HL-60 (cell line): ENCODE results near the gene GTF3C1.

Source experiments
- DNase-seq, 2 experiments: peaks; one replicate each; pipeline ENCODE4 v3.0.0-alpha.2; 2010 to 2020; ENCODE audit warnings: low read depth in 1 of 2, low spot score in 1 of 2
- H3K27ac ChIP-seq: fragments of 250-450 bp; sonication (Bioruptor Pico); replicated peaks from 2 replicates; pipeline ENCODE4 v1.5.1; 2020; ENCODE audit warnings: mild to moderate bottlenecking, moderate library complexity
- H3K27me3 ChIP-seq: fragments of 250-450 bp; sonication (Bioruptor Pico); 2 replicates; pipeline ENCODE4 v1.5.1; 2021; ENCODE audit warnings: mild to moderate bottlenecking, moderate library complexity; ENCODE audit not compliant: insufficient read depth, poor library complexity, severe bottlenecking
- H3K4me3 ChIP-seq: replicated peaks from 2 replicates; pipeline ENCODE4 v1.5.1; 2011; ENCODE audit warnings: mild to moderate bottlenecking, control low read depth, low read length; ENCODE audit not compliant: insufficient read depth
- CTCF ChIP-seq: IDR thresholded peaks from one replicate; pipeline ENCODE4 v1.5.1; 2011; ENCODE audit warnings: low read length, control low read depth, inconsistent platforms; ENCODE audit not compliant: insufficient read depth
- GABPA ChIP-seq: IDR thresholded peaks from 2 replicates; pipeline ENCODE4 v1.6.1; 2012; ENCODE audit warnings: low read depth
- POLR2AphosphoS5 ChIP-seq: IDR thresholded peaks from 2 replicates; pipeline ENCODE4 v1.6.1; 2012; ENCODE audit warnings: low read depth
- SPI1 ChIP-seq: IDR thresholded peaks from 2 replicates; pipeline ENCODE4 v1.6.1; 2012; ENCODE audit warnings: low read depth, mild to moderate bottlenecking, borderline replicate concordance
- TF ChIP-seq, protein P1 (sequence below): IDR thresholded peaks from 2 replicates; pipeline ENCODE4 v1.6.1; 2012; ENCODE audit warnings: low read depth; ENCODE audit not compliant: insufficient replicate concordance

GTF3C1 gene

DNA sequence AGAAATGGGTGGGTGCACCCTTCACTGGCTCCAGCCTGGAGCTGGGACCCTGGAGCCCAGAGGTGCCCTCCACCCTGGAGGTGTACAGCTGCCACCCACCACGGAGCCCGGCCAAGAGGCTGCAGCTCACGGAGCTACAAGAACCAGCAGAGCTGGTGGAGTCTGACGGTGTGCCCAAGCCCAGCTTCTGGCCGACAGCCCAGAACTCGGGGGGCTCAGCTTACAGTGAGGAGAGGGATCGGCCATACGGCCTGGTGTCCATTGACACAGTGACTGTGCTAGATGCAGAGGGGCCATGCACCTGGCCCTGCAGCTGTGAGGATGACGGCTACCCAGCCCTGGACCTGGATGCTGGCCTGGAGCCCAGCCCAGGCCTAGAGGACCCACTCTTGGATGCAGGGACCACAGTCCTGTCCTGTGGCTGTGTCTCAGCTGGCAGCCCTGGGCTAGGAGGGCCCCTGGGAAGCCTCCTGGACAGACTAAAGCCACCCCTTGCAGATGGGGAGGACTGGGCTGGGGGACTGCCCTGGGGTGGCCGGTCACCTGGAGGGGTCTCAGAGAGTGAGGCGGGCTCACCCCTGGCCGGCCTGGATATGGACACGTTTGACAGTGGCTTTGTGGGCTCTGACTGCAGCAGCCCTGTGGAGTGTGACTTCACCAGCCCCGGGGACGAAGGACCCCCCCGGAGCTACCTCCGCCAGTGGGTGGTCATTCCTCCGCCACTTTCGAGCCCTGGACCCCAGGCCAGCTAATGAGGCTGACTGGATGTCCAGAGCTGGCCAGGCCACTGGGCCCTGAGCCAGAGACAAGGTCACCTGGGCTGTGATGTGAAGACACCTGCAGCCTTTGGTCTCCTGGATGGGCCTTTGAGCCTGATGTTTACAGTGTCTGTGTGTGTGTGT is 100.9 kb downstream of the GTF3C1 start:
- TF ChIP-seq CTCF (no peak), POLR2AphosphoS5 (no peak), SPI1 (no peak), GABPA (no peak)
- TF ChIP-seq, protein P1, sequence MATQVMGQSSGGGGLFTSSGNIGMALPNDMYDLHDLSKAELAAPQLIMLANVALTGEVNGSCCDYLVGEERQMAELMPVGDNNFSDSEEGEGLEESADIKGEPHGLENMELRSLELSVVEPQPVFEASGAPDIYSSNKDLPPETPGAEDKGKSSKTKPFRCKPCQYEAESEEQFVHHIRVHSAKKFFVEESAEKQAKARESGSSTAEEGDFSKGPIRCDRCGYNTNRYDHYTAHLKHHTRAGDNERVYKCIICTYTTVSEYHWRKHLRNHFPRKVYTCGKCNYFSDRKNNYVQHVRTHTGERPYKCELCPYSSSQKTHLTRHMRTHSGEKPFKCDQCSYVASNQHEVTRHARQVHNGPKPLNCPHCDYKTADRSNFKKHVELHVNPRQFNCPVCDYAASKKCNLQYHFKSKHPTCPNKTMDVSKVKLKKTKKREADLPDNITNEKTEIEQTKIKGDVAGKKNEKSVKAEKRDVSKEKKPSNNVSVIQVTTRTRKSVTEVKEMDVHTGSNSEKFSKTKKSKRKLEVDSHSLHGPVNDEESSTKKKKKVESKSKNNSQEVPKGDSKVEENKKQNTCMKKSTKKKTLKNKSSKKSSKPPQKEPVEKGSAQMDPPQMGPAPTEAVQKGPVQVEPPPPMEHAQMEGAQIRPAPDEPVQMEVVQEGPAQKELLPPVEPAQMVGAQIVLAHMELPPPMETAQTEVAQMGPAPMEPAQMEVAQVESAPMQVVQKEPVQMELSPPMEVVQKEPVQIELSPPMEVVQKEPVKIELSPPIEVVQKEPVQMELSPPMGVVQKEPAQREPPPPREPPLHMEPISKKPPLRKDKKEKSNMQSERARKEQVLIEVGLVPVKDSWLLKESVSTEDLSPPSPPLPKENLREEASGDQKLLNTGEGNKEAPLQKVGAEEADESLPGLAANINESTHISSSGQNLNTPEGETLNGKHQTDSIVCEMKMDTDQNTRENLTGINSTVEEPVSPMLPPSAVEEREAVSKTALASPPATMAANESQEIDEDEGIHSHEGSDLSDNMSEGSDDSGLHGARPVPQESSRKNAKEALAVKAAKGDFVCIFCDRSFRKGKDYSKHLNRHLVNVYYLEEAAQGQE, result no peak
- DNase-seq, result no peak
- Histone ChIP-seq H3K27me3 (peaks cover 9% of the 10 kb centered on the region), H3K4me3 (no peak overlapping the region), H3K27ac (no peak overlapping the region)

DNA sequence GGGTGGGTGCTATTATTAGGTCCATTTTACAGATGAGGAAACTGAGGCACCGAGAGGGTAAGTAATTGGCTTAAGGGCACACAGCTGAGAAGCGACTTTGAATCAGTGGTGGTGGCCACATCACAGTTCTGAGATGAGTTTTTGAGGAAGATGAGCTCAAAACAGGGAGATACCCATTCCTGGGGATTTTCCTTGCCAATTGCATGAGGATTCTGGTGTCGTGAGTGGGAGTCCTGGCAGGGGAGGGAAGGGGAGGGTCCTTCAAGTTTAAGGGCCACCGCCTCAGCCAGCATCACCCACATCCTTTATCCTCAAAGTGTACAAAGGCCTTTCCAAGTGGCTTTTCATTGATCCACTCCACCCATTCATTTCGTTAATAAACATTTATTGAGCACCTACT is 102.4 kb downstream of the GTF3C1 start:
- H3K27ac ChIP-seq, result no peak overlapping the region
- TF ChIP-seq, protein P1, result no peak
- TF ChIP-seq SPI1 (no peak), GABPA (no peak), POLR2AphosphoS5 (no peak), CTCF (no peak)
- H3K27me3 ChIP-seq, result peaks cover 9% of the 10 kb centered on the region
- no peak for DNase-seq
- no peak overlapping the region for H3K4me3 ChIP-seq

GRCh38 chr16:27446721-27447120 is 103.0 kb downstream of the GTF3C1 start:
- no peak for DNase-seq
- H3K27me3 ChIP-seq, result peaks cover 9% of the 10 kb centered on the region
- no peak overlapping the region for H3K27ac ChIP-seq
- TF ChIP-seq, protein P1, result no peak
- TF ChIP-seq POLR2AphosphoS5 (no peak), GABPA (no peak), CTCF (no peak), SPI1 (no peak)
- H3K4me3 ChIP-seq, result no peak overlapping the region
